HG03280 (cell line): ENCODE data around the gene SFRP2.

Source experiments
- ATAC-seq: cut with Tn5 transposase; IDR thresholded peaks from one replicate; pipeline ENCODE4 v1.9.1; 2021; ENCODE audit warnings: mild to moderate bottlenecking, moderate library complexity; ENCODE audit not compliant: unreplicated experiment

The SFRP2 gene

DNA sequence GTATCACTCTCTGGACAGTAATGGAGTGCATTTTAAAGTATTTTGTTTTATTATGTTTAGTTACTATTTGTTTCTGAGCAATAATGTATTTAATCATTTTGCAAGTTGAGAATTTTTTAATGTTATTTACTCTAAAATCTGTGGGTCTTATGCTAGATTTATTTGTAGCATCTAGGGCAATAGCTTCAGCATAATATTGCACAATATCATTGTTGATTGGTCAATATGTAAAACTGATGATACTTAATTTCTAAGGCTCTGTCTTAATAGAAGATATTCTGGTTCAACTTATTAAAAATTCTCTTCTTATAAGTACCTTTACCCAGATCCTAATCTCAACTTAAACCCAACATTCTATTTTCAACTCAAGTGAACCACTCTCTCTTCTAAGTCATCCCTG lies 11.5 kb downstream of the SFRP2 start:
- ATAC-seq = no peak

DNA sequence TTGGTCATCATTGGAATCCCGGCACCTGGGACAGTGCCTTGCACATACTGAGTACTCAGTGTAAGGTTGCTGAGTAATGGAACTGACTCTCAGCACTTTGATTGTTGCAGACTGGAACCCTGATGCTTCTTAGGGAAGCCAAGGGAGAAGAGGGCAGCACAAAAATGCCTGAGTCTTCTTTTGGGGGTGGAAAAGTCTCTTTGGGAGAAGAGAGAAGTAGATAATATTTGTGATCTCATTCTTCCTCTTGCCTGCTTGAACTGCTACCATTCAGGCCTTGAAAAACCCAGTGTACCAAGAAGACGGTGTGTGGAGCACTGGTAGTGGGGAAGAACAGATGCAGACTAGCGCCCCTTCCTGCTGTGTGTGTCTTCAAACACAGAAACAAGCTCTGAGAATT lies 12.3 kb downstream of the SFRP2 start:
- ATAC-seq = no peak

- ATAC-seq = no peak
Measured at GRCh38 chr4:153773236-153773690, 15.6 kb downstream of the SFRP2 start.

- no peak for ATAC-seq
Measured at GRCh38 chr4:153771046-153771445, 17.8 kb downstream of the SFRP2 start.

DNA sequence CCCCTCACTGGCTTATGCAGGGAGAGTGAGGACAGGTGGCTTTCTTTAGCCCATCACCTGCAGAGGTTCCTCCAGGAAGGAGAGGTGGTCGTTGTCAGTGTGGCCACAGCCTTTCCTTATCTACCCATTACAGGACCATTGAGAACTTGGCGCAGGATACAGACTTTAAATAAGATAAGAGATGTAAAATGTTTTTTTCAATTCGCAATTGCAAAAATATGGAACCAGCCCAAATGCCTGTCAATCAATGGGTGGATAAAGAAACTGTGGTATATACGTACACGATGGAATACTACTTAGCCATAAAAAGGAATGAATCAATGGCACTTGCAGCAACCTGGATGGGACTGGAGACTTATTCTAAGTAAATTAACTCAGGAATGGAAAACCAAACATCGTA lies 22.1 kb downstream of the SFRP2 start:
- ATAC-seq = no peak

- no peak for ATAC-seq
Measured at GRCh38 chr4:153765894-153766293, 23.0 kb downstream of the SFRP2 start.

DNA sequence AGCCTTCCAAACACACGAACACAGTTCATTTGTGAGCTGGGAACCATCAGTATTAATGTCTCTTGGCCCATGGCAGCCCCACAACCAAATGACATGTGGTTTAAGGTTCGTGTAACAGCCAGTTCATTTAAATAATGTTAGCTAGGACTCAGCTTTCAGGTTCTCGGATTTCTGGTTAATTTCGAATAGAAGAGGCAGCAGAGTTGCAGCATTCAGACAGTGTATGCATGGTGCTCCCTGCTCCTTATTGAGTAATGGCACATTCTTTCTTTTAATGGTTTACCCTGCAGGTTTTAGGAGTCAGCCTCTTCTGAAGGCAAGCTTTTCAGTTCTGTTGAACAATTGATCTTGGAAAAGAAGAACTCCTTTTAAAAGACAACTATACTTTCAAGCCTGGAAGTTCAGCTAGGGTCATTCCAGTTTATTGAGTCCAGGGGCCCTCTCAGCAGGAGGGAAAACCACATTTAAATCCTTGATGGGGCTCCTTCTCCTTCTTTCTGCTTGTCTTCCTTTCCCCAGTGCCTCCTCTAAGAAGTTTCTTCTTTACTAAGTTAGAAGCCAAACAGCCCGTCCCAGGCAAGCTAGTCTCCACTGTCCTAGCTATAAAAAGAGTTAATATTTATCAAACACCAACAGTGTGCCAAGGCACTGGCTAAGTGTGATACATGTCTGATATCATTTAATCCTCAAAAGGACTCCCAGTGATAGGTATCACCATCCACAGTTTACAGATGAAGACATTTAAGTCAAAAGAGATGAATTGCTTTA lies 24.1 kb downstream of the SFRP2 start:
- no peak for ATAC-seq

- no peak for ATAC-seq
Measured at GRCh38 chr4:153763404-153763803, 25.5 kb downstream of the SFRP2 start.

DNA sequence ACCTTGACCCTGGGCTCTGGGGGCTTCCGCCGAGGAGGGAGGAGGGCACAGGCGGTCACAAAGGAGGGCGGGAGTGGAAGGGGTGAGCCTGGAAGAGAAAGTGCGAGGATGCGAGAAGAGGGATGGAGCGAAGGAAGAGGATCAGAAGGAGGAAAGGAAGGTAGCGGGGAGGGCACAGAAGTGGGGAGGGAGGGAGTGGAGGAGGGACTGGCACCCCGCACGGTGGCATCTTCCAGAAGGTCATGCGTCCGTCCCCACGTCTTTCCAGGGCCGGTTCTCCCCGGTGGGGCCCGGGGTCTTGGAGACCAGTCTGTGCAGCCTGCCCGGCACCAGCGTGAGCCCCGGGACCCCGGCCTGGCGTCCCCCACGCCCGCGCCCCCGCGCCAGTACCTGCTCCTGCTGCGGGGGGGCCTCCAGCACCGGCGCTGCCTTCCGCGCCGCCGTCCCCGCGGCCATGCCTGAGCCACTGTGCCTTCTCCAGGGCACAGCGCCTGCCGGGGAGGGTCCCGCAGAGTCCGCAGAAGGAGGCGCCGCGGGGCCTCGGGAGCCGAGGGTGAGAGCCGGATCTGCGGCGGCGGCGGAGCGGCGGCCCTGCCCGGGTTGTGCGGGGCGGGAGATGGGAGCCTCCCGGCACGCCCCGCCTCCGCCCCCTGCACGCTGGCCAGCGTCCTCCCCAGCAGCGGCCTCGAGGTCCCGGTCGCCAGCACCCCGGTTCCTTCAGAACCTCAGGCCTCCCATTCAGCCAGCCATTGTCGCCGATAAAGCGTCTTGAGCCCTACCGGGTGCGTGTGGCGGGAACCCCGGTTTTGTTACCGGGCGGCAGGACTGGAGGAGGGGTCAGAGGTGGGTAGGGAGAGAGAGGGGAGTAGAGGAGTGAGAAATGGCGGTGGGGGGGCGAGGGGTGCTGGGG lies 29.2 kb downstream of the SFRP2 start, which contains the start of gene RNF175:
RNF175 (minus strand) TSS at position 618 of the 910 bp plus-strand sequence; CDS start at position 456, 162 bp downstream.
- ATAC-seq = no peak

DNA sequence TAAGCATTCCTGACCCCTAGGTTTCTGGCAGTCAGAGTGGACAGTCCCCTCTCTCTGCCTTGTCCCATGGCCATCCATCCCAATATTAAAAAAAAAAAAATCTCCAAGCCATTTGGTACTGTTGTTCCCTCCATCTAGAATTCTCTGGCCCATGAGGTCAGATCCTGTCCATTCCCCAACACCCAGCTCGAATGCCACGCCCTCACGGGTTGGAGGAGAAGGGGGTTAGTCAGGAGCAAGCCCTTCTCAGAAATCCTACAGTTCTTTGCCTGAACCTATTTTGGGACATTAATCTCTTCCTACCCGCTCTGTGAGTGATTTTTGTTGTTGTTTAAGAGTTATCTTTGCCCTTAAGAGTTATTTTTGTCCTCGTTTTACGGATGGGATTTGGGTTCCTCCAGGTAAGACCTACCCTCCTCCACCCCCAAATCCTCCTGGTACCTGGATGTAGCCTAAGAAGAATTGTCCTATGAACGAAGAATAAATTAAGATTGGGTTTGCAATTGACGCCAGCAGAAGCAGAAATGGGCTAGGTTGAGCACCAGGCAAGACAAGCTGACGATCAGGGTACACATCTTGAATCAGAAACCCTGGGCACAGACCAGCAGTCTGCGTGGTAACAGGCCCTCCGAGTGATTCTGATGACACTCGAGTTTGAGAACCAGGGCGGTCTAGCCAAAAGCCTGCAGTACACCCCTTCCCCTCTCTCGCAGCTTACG lies 30.0 kb downstream of the SFRP2 start:
- ATAC-seq = no peak

- ATAC-seq = no peak
Measured at GRCh38 chr4:153758136-153758535, 30.7 kb downstream of the SFRP2 start.

DNA sequence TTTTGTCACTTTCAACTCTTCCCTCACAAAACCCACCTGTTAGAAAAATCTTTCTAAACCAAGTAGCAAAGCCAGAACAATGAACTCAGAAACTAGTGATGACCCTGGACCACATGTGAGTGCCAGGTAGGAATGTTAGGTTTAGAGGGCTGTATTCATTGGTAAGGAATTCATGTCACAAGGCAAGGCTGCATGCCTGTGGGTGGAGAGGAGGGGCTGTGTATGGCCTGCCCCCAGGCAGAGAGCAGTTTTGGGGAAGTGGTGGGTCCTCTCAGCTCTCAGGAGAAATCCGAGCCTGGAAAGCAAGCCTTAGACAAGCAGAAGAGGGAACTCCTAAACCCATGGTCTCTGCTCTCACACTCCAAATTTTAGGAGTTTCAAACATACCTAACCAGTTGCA lies 31.5 kb downstream of the SFRP2 start:
- ATAC-seq = no peak

GRCh38 chr4:153755186-153755585 lies 33.7 kb downstream of the SFRP2 start:
- ATAC-seq = no peak

GRCh38 chr4:153750197-153750817 lies 38.6 kb downstream of the SFRP2 start:
- ATAC-seq = peak; percentile 86

GRCh38 chr4:153748378-153748777 lies 40.5 kb downstream of the SFRP2 start:
- ATAC-seq = no peak

- no peak for ATAC-seq
Measured at GRCh38 chr4:153747406-153747955, 41.4 kb downstream of the SFRP2 start.

- ATAC-seq = no peak
Measured at GRCh38 chr4:153745651-153746050, 43.2 kb downstream of the SFRP2 start.

DNA sequence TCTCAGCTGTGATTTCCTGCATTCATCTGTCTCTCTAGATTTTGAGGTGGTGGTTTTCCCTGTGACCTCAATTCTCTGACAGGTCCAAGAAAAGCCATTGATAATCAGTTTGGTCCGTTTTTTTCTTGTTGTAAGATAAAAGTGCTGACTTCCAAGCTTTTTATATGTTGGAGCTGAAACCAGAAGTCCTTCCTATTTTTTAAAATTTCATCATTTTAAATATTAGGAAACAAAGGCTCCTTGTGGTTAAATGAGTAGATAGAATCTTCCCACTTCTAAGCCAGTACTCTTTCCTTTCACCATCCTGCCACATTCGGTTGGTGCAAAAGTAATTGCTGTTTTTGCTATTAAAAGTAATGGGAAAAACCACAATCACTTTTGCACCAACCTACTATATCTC lies 47.3 kb downstream of the SFRP2 start:
- ATAC-seq = no peak

GRCh38 chr4:153735906-153736461 lies 52.9 kb downstream of the SFRP2 start:
- no peak for ATAC-seq
